PC-3 (cell line): ENCODE results near the gene PRDM13. TPM values are rescaled to one million over a fixed set of nuclear protein-coding genes. Genes with fewer than 3 reads are reported as not detected.

Source experiments
- ATAC-seq: fragments of 200-7000 bp; cut with Tn5 transposase; 2 replicates; pipeline ENCODE4 v1.9.1; 2020; ENCODE audit warnings: mild to moderate bottlenecking, moderate library complexity
- BruUV-seq: library from RNA; stranded (reverse); fragments of 400-500 nt; replicated peaks from 2 replicates; lab custom pipeline; 2021; lab: Mats Ljungman, UMichigan
- CTCF ChIA-PET: fragments of 300-600 bp; sonication (Branson Sonifier 250); formaldehyde crosslinking; loops from one replicate; lab custom pipeline; 2022; ENCODE audit warnings: antibody characterized with exemption; lab: Charles Lee
- POLR2A ChIA-PET: fragments of 300-600 bp; sonication (Branson Sonifier 250); formaldehyde crosslinking; loops from one replicate; lab custom pipeline; 2022; ENCODE audit warnings: antibody characterized with exemption; ENCODE audit not compliant: unreplicated experiment; lab: Charles Lee
- DNase-seq: peaks from one replicate; pipeline ENCODE4 v3.0.0-alpha.2; 2015
- H2AFZ ChIP-seq: fragments of 300-600 bp; sonication (generic); 2 replicates; pipeline ENCODE4 v1.6.0; 2016; ENCODE audit warnings: antibody characterized with exemption, low read length
- H3F3A ChIP-seq: fragments of 300-600 bp; sonication (generic); one replicate; pipeline ENCODE4 v1.6.0; 2017; ENCODE audit warnings: antibody characterized with exemption, low read length, control low read depth, mild to moderate bottlenecking; ENCODE audit not compliant: unreplicated experiment
- H3K27ac ChIP-seq: fragments of 300-600 bp; sonication (generic); 2 replicates; pipeline ENCODE4 v1.5.1; 2016; ENCODE audit warnings: mild to moderate bottlenecking, low read length
- H3K27me3 ChIP-seq: fragments of 300-600 bp; sonication (generic); 2 replicates; pipeline ENCODE4 v1.6.1; 2016; ENCODE audit warnings: low read length, mixed read lengths
- H3K36me3 ChIP-seq: fragments of 300-600 bp; sonication (generic); 2 replicates; pipeline ENCODE4 v1.6.1; 2016; ENCODE audit warnings: low read depth, mixed run types, low read length, mixed read lengths
- H3K4me1 ChIP-seq: fragments of 300-600 bp; sonication (generic); 2 replicates; pipeline ENCODE4 v1.5.1; 2016; ENCODE audit warnings: low read length; ENCODE audit not compliant: insufficient read depth
- H3K4me2 ChIP-seq: fragments of 300-600 bp; sonication (generic); 2 replicates; pipeline ENCODE4 v1.6.0; 2016; ENCODE audit warnings: low read length
- H3K4me3 ChIP-seq: fragments of 300-600 bp; sonication (generic); 2 replicates; pipeline ENCODE4 v1.5.1; 2016; ENCODE audit warnings: mild to moderate bottlenecking, low read length, mixed read lengths
- H3K79me2 ChIP-seq: fragments of 300-600 bp; sonication (generic); 2 replicates; pipeline ENCODE4 v1.6.1; 2017; ENCODE audit warnings: low read length, mixed read lengths
- H3K9ac ChIP-seq: fragments of 300-600 bp; sonication (generic); 2 replicates; pipeline ENCODE4 v1.6.0; 2016; ENCODE audit warnings: mild to moderate bottlenecking, low read length
- H3K9me2 ChIP-seq: fragments of 300-600 bp; sonication (generic); replicated peaks from 2 replicates; pipeline ENCODE4 v1.6.1; 2016; ENCODE audit warnings: mixed run types, low read length, mixed read lengths
- H3K9me3 ChIP-seq: fragments of 300-600 bp; sonication (generic); 2 replicates; pipeline ENCODE4 v1.6.1; 2016; ENCODE audit warnings: low read length, mixed read lengths
- H4K20me1 ChIP-seq: fragments of 300-600 bp; sonication (generic); 2 replicates; pipeline ENCODE4 v1.6.1; 2016; ENCODE audit warnings: low read length, mixed read lengths
- EZH2 ChIP-seq: fragments of 300-600 bp; sonication (generic); IDR thresholded peaks from one replicate; pipeline ENCODE4 v1.6.1; 2017; ENCODE audit warnings: antibody characterized with exemption, mild to moderate bottlenecking, low read length; ENCODE audit not compliant: unreplicated experiment
- EZH2phosphoT487 ChIP-seq: fragments of 300-600 bp; sonication (generic); IDR thresholded peaks from 2 replicates; pipeline ENCODE4 v1.6.1; 2018; ENCODE audit warnings: mild to moderate bottlenecking, antibody characterized with exemption, low read length, borderline replicate concordance
- intact Hi-C: fragments of 100-400 bp; cut with micrococcal nuclease; formaldehyde crosslinking; loops from 2 replicates; pipeline ENCODE4 v1.9.0; 2023
- total RNA-seq: library from RNA; depleted of rRNA; stranded (reverse); fragments of >200 nt; gene quantifications from 2 replicates; pipeline ENCODE4 v1.2.3, GENCODE V29; 2014
- TF ChIP-seq, protein P1 (sequence below): fragments of 300-600 bp; sonication (generic); conservative IDR thresholded peaks from 2 replicates; pipeline ENCODE4 v1.5.1; 2017; ENCODE audit warnings: antibody characterized with exemption, low read depth, mild to moderate bottlenecking, low read length

Gene PRDM13
- total RNA-seq, 1 experiment from 2014 or later: not detected

- ChIA-PET POLR2A (no interaction called here), CTCF (no interaction called here)
- Histone ChIP-seq H3F3A (no peaks in the 10 kb centered on the region), H3K27ac (no peak overlapping the region), H3K79me2 (no peaks in the 10 kb centered on the region), H3K4me1 (no peaks in the 10 kb centered on the region), H3K4me3 (no peak overlapping the region), H3K4me2 (no peak overlapping the region), H3K9me2 (no peaks in the 10 kb centered on the region), H3K9ac (no peak overlapping the region), H3K36me3 (no peaks in the 10 kb centered on the region), H3K27me3 (peaks cover 52% of the 10 kb centered on the region), H4K20me1 (no peaks in the 10 kb centered on the region), H3K9me3 (no peaks in the 10 kb centered on the region), H2AFZ (no peak overlapping the region)
- ATAC-seq (no peak), DNase-seq (no peak)
- BruUV-seq: no TSS peak
- TF ChIP-seq, protein P1, sequence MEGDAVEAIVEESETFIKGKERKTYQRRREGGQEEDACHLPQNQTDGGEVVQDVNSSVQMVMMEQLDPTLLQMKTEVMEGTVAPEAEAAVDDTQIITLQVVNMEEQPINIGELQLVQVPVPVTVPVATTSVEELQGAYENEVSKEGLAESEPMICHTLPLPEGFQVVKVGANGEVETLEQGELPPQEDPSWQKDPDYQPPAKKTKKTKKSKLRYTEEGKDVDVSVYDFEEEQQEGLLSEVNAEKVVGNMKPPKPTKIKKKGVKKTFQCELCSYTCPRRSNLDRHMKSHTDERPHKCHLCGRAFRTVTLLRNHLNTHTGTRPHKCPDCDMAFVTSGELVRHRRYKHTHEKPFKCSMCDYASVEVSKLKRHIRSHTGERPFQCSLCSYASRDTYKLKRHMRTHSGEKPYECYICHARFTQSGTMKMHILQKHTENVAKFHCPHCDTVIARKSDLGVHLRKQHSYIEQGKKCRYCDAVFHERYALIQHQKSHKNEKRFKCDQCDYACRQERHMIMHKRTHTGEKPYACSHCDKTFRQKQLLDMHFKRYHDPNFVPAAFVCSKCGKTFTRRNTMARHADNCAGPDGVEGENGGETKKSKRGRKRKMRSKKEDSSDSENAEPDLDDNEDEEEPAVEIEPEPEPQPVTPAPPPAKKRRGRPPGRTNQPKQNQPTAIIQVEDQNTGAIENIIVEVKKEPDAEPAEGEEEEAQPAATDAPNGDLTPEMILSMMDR: no peak
- TF ChIP-seq EZH2phosphoT487 (no peak), EZH2 (no peak)
- intact Hi-C loops: no loop called here
Observed at GRCh38 chr6:99608886-99609482, 2.4 kb downstream of the PRDM13 start.

- no TSS peak for BruUV-seq
- CTCF ChIA-PET: no interaction called here
- intact Hi-C loops: no loop called here
Observed at GRCh38 chr6:99609905-99610489, 3.4 kb downstream of the PRDM13 start.

More at GRCh38 chr6:99609905-99610489, 3.4 kb downstream of the PRDM13 start:
- H4K20me1 ChIP-seq: no peaks in the 10 kb centered on the region
- H3K4me1 ChIP-seq: no peaks in the 10 kb centered on the region
- H3K4me3 ChIP-seq: no peak overlapping the region
- POLR2A ChIA-PET: no interaction called here
- no peak overlapping the region for H3K9ac ChIP-seq
- H3K9me2 ChIP-seq: no peaks in the 10 kb centered on the region
- H3F3A ChIP-seq: no peaks in the 10 kb centered on the region
- H3K79me2 ChIP-seq: no peaks in the 10 kb centered on the region
- H3K36me3 ChIP-seq: no peaks in the 10 kb centered on the region
- peaks cover 46% of the 10 kb centered on the region for H3K27me3 ChIP-seq
- H3K27ac ChIP-seq: no peak overlapping the region
- H3K9me3 ChIP-seq: no peaks in the 10 kb centered on the region
- H3K4me2 ChIP-seq: no peak overlapping the region
- no peak overlapping the region for H2AFZ ChIP-seq
- TF ChIP-seq EZH2: no peak
- TF ChIP-seq EZH2phosphoT487: no peak
- TF ChIP-seq, protein P1: no peak
- ATAC-seq: no peak
- no peak for DNase-seq
